ENCODE results near the gene NUP160. TPM values are rescaled to one million over a fixed set of nuclear protein-coding genes. Genes with fewer than 3 reads are reported as not detected.

Gene NUP160
- total and polyA plus RNA-seq, 2 of the 8 experiments (the other 6 are each of a cell fraction or from before 2014, with no cell fraction given): 44.6 to 100 TPM

- TF ChIP-seq FOSL1 (IDR thresholded peaks at IDR 0.05; ENCODE audit: insufficient read depth, low read depth, low read length) (no peak), ASH2L (IDR thresholded peaks at IDR 0.05; ENCODE audit: low read length) (no peak), RNF2 (IDR thresholded peaks at IDR 0.05; ENCODE audit: borderline replicate concordance, low read depth, low read length, missing control alignments, poor library complexity, severe bottlenecking) (no peak), CHD7 (IDR thresholded peaks at IDR 0.05; ENCODE audit: insufficient replicate concordance, low read length) (no peak)
These were observed 116.7 kb downstream of the NUP160 start (continued) for GRCh38 chr11:47731475-47731874.
